Measurements from ENCODE around the gene CDH23.

- TF ChIP-seq NR2C2 (IDR thresholded peaks at IDR 0.05; ENCODE audit: borderline replicate concordance, control insufficient read depth, insufficient read length, low read depth) = no peak
- TF ChIP-seq MTA3 (IDR thresholded peaks at IDR 0.05; ENCODE audit: borderline replicate concordance, low read length) = no peak
- TF ChIP-seq EP300 (IDR thresholded peaks at IDR 0.05; ENCODE audit: borderline replicate concordance in 1 of 2, control insufficient read depth in 1 of 2, low read depth in 2 of 2, low read length in 2 of 2) = no peak
- no peak for TF ChIP-seq ATF2 (IDR thresholded peaks at IDR 0.05; ENCODE audit: low read length)
- no peak for TF ChIP-seq HDAC2 (IDR thresholded peaks at IDR 0.05)
- no peak for TF ChIP-seq BACH1 (IDR thresholded peaks at IDR 0.05; ENCODE audit: borderline replicate concordance)
- no peak for TF ChIP-seq CTCF (IDR thresholded peaks at IDR 0.05 in 2 of 3, conservative IDR thresholded peaks at IDR 0.05 in 1 of 3; ENCODE audit: control insufficient read depth in 2 of 3, extremely low read depth in 1 of 3, insufficient read depth in 1 of 3, low read depth in 3 of 3, low read length in 3 of 3)
Observed at GRCh38 chr10:71824333-71824732, 427.6 kb downstream of the CDH23 start.

All from GM12878 (cell line).